ENCODE data around the gene SPATA13. TPM values are rescaled to one million over a fixed set of nuclear protein-coding genes. Genes with fewer than 3 reads are reported as not detected.

SPATA13 gene
- total RNA-seq, 1 experiment from 2014 or later: 43.0 TPM

DNA sequence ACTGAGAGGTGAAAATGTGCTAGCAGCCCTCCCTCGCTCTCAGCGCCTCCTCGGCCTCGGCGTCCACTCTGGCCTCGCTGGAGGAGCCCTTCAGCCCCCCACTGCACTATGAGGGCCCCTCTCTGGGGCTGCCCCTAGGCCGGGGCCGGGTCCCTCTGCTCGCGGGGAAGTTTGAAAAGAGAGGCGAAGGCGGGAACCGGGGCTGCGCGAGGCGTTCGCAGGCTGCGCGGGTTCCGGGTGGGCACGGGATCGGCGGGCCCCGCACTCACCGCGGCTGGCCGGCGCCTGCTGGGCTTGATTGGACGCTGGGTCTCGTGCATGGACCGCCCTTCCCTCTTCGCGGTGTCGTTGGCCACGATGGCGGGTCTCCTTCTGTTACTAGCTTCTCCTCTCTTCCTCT is 178.2 kb downstream of the SPATA13 start:
- Histone ChIP-seq H3F3A (ENCODE audit: low read length, unreplicated experiment) (no peaks in the 10 kb centered on the region), H3K27ac (ENCODE audit: low read length) (no peak overlapping the region), H3K9me2 (replicated peaks; ENCODE audit: low read length) (no peaks in the 10 kb centered on the region), H4K20me1 (ENCODE audit: low read length) (no peaks in the 10 kb centered on the region), H3K27me3 (ENCODE audit: low read length) (no peaks in the 10 kb centered on the region), H3K79me2 (ENCODE audit: low read length) (no peaks in the 10 kb centered on the region), H3K9ac (ENCODE audit: low read length) (no peak overlapping the region), H3K36me3 (ENCODE audit: low read depth, low read length) (no peaks in the 10 kb centered on the region), H2AFZ (ENCODE audit: low read length) (no peak overlapping the region), H3K4me3 (ENCODE audit: low read length) (no peak overlapping the region), H3K4me1 (ENCODE audit: insufficient read depth, low read length) (peaks cover 10% of the 10 kb centered on the region), H3K9me3 (ENCODE audit: low read length) (no peaks in the 10 kb centered on the region), H3K4me2 (ENCODE audit: low read length) (no peak overlapping the region)
- DNase-seq (no peak), ATAC-seq (no peak)
- no TSS peak for BruUV-seq (replicated peaks)
- ChIA-PET CTCF (no interaction called here), POLR2A (ENCODE audit: unreplicated experiment) (no interaction called here)
- TF ChIP-seq EZH2phosphoT487 (IDR thresholded peaks at IDR 0.05; ENCODE audit: borderline replicate concordance, low read length) (no peak), EZH2 (IDR thresholded peaks at IDR 0.05; ENCODE audit: low read length, unreplicated experiment) (no peak)
- TF ChIP-seq, protein P1, sequence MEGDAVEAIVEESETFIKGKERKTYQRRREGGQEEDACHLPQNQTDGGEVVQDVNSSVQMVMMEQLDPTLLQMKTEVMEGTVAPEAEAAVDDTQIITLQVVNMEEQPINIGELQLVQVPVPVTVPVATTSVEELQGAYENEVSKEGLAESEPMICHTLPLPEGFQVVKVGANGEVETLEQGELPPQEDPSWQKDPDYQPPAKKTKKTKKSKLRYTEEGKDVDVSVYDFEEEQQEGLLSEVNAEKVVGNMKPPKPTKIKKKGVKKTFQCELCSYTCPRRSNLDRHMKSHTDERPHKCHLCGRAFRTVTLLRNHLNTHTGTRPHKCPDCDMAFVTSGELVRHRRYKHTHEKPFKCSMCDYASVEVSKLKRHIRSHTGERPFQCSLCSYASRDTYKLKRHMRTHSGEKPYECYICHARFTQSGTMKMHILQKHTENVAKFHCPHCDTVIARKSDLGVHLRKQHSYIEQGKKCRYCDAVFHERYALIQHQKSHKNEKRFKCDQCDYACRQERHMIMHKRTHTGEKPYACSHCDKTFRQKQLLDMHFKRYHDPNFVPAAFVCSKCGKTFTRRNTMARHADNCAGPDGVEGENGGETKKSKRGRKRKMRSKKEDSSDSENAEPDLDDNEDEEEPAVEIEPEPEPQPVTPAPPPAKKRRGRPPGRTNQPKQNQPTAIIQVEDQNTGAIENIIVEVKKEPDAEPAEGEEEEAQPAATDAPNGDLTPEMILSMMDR (conservative IDR thresholded peaks at IDR 0.05; ENCODE audit: low read depth, low read length): no peak
- intact Hi-C loops (cut with micrococcal nuclease): no loop called here

DNA sequence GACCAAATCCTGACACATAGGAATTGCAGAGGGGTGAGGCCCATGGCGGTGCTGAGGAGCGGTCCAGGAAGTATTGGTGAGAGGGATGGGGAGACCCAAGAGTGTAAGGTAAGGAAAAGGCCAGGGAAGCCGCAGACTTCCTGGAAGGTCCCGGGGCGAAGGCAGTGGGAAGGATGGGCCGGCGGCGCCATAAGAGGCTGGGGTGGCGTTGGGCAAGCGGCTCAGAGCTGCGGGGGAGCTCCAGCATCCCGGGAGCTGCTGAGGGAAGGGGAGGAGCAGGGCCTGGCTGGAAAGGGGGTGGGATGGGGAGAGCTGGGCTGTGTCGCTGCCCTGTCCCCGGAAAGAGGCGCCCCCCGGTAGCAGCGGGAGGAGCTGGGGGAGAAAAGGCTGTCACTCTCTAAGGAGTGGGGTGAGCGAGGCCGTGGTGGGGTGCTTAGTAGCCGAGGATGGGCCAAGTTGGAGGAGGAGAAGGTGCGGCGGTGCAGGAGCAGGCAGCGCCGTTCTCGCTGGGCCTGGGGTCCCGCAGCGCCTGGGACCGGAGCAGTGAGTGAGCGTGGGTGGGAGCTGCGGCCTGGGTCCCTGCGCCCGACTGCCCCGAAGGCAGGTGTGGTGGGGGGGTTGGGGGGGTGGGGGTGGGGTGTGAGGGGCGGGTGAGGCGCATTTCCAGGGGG is 179.6 kb downstream of the SPATA13 start:
- ATAC-seq (no peak), DNase-seq (no peak)
- Histone ChIP-seq H4K20me1 (ENCODE audit: low read length) (no peaks in the 10 kb centered on the region), H3K9ac (ENCODE audit: low read length) (no peak overlapping the region), H2AFZ (ENCODE audit: low read length) (no peak overlapping the region), H3K4me3 (ENCODE audit: low read length) (no peak overlapping the region), H3K9me2 (replicated peaks; ENCODE audit: low read length) (no peaks in the 10 kb centered on the region), H3F3A (ENCODE audit: low read length, unreplicated experiment) (no peaks in the 10 kb centered on the region), H3K4me1 (ENCODE audit: insufficient read depth, low read length) (peaks cover 10% of the 10 kb centered on the region), H3K36me3 (ENCODE audit: low read depth, low read length) (no peaks in the 10 kb centered on the region), H3K4me2 (ENCODE audit: low read length) (no peak overlapping the region), H3K27me3 (ENCODE audit: low read length) (no peaks in the 10 kb centered on the region), H3K27ac (ENCODE audit: low read length) (no peak overlapping the region), H3K79me2 (ENCODE audit: low read length) (no peaks in the 10 kb centered on the region), H3K9me3 (ENCODE audit: low read length) (no peaks in the 10 kb centered on the region)
- ChIA-PET POLR2A (ENCODE audit: unreplicated experiment) (no interaction called here), CTCF (no interaction called here)
- intact Hi-C loops (cut with micrococcal nuclease): no loop called here
- no TSS peak for BruUV-seq (replicated peaks)
- TF ChIP-seq, protein P1 (conservative IDR thresholded peaks at IDR 0.05; ENCODE audit: low read depth, low read length): no peak
- TF ChIP-seq EZH2 (IDR thresholded peaks at IDR 0.05; ENCODE audit: low read length, unreplicated experiment): no peak

DNA sequence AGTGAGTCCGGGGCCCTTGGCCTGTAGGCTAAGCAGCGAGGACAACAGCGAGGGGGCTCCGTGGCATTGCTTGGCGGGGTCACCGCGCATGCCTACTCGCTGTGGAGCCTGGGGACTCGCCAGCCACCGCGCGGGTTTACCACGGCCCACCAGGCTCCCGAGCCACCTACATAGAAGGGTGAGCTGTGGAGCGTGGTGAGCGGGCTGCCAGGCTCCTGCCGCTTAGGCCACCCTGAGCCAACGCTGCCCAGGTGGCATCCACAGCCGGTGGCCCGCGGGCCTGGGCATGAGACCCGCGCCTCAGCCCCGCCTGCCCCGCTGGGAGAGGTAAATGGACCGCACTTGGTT is 180.1 kb downstream of the SPATA13 start:
- POLR2A ChIA-PET (ENCODE audit: unreplicated experiment): no interaction called here
- DNase-seq: no peak
- Histone ChIP-seq H4K20me1 (ENCODE audit: low read length) (no peaks in the 10 kb centered on the region), H3K79me2 (ENCODE audit: low read length) (no peaks in the 10 kb centered on the region), H3K9me2 (replicated peaks; ENCODE audit: low read length) (no peaks in the 10 kb centered on the region), H3K27ac (ENCODE audit: low read length) (no peak overlapping the region), H3K36me3 (ENCODE audit: low read depth, low read length) (no peaks in the 10 kb centered on the region), H2AFZ (ENCODE audit: low read length) (no peak overlapping the region), H3K4me1 (ENCODE audit: insufficient read depth, low read length) (peaks cover 10% of the 10 kb centered on the region), H3K4me3 (ENCODE audit: low read length) (no peak overlapping the region), H3K27me3 (ENCODE audit: low read length) (no peaks in the 10 kb centered on the region), H3K9ac (ENCODE audit: low read length) (no peak overlapping the region), H3K4me2 (ENCODE audit: low read length) (no peak overlapping the region), H3K9me3 (ENCODE audit: low read length) (no peaks in the 10 kb centered on the region), H3F3A (ENCODE audit: low read length, unreplicated experiment) (no peaks in the 10 kb centered on the region)
- intact Hi-C loops (cut with micrococcal nuclease): no loop called here
- CTCF ChIA-PET: no interaction called here
- no TSS peak for BruUV-seq (replicated peaks)
- no peak for ATAC-seq
- no peak for TF ChIP-seq EZH2phosphoT487 (IDR thresholded peaks at IDR 0.05; ENCODE audit: borderline replicate concordance, low read length)

Data from PC-3 (cell line).